Measurements from ENCODE around the gene GRIK4.

GRIK4 gene

GRCh38 chr11:120548682-120549209, 37.2 kb downstream of the GRIK4 start:
- DNase-seq: no peak

DNA sequence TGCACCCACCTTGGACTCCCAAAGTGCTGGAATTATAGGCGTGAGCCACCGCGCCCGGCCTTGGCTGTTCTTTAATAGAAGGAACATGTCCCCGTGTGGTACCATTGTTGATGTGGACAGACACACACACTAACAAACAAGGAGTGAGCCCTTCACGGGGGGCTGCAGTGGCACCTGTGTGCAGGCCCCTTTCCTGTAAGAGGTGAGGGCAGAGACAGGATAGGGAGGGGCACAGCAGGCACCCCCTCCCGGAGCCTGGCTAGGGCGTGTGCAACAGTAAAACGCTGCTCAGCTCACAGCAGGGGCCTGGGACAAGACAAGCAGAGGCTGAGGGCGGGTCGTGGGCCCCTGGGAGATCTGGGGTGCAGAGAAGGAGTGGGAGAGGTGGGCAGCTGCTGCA, 37.8 kb downstream of the GRIK4 start:
- DNase-seq: no peak

GRCh38 chr11:120550007-120550406, 38.5 kb downstream of the GRIK4 start:
- DNase-seq: no peak

DNA sequence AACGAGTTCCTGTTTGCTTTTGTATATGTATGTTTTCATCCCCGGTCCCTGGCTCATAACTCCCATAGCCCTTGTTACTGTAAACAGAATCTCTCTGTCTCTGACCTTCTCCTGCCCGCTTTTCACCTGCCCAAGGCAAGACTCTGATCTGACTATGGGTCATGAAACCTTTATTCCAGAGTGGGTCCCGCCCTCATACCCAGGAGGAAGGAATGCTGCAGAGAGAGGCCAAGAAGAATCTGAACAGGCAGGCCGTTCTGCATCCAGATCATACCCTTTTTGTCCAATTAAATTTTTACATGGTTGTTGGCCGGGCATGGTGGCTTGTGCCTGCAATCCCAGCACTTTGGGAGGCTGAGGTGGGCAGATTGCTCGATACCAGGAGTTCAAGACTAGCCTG, 39.6 kb downstream of the GRIK4 start:
- no peak for DNase-seq

DNA sequence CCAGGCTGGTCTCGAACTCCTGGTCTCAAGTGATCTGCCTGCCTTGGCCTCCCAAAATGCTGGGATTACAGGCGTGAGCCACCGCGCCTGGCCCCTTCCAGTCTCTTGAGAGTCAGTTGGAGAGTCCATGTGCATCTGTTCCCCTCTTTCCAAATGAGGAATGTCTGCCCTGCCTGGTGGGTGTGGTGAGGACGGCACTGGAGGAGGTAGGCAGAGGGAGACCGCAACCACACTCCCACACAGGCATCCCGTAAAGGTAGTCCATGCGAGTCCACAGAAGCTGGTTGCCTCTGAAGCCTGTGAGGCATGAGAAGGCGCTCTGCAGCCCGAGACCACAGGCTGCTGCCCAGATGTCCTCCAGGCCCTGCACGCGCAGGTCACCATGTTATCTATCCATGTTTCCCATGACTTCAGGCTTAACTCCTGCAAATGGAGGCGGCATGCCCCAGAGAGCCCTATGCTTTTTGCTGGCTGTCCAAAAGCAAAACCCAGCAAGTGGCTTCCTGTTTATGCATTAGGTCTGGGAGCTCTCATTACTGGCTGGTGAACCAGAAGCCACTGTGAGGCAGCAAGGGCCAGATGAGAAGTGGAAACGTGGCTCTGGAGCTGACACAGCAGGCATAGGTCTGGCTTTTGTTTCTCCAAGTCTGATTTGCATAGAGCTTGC, 43.4 kb downstream of the GRIK4 start:
- DNase-seq: no peak

DNA sequence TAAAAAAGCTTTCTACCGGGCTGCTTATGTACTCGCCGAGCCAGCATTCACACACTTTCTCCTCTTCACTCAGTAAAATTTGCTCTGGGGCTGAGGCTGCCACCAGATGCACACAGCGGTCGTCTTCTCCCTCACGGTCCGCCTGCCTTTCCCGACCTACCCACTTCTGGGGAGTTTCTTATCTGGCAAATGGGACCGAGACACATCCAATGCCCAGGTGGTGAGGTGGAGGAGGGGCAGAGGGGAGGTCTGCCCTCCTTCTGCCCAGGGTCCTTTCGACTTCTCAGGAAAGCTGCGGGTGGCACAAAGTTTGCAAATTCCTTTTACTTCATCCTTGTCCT, 43.9 kb downstream of the GRIK4 start:
- DNase-seq: no peak

DNA sequence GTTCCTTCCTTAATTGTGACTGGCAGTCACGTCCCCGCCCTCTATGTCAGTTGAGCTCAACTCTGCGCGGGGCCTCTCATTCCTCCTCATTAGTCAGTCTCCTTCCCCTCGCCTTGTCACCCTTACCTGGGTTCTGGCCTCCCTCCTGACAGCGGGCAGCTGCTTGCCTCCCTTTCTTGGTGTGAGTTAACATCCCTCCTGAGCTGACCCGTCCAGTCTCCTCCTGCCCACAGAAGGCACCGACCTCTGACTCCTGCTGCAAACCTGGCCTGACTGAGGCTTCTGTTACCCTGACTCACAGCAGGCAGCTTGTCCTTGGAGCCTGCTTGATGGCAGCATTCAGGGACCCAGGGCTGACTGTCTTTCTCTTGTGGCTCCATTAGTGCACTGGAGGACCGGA, 45.2 kb downstream of the GRIK4 start:
- DNase-seq: no peak

DNA sequence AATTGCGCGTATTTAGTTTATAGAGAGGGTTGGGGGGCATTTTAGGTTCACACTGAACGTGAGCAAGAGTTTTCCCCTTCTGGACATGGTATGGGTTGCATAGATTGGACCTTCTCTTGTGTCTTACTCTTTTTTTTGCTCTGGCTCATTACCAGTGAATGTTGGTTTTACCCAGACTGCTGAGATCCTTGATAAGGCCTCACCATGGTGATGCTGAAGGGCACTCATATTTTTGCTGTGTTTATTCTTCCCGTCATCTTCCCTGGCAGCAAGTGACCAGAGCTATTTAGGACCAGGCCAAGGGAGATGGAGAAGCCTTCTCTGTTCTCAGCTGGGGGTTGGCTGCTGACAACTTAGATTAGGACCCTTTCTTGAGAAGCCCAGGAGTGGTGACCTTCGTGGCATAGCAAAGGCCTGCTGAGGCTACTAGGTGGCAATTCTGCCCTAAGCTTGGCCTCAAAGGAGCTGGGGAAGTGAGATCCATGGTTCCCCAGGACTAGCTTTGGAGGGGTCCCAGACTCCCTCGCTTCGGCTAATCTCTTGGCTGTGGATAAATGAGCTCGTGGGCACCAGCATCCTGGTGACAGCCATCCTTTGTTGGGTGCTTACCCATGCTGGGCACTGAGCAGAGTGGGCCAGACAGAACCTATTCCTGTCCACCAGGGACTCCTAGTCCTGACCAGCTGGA, 47.3 kb downstream of the GRIK4 start:
- DNase-seq: no peak

DNA sequence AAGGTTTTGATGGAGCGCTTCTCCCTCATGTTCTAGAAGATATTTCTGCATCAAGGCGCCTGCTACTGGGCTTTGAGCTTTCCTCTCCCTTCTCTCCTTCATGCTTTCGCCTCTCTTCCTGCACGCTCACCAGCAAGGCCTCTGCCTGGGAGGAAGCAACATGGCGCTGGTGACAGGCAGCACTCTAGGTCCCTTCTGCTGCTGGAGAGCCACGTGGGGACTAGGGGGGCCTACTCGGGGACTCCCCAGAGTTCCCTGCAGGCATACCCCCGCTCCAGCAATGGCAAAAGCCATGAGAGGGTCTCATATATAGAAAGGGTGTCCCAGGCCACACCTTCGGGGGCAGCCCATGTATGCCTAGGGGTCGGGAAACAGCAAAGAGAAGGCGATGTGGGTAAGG, 49.7 kb downstream of the GRIK4 start:
- no peak for DNase-seq

- no peak for DNase-seq
Observed at GRCh38 chr11:120562806-120563425, 51.4 kb downstream of the GRIK4 start.

GRCh38 chr11:120563703-120564572, 52.4 kb downstream of the GRIK4 start:
- DNase-seq: no peak

DNA sequence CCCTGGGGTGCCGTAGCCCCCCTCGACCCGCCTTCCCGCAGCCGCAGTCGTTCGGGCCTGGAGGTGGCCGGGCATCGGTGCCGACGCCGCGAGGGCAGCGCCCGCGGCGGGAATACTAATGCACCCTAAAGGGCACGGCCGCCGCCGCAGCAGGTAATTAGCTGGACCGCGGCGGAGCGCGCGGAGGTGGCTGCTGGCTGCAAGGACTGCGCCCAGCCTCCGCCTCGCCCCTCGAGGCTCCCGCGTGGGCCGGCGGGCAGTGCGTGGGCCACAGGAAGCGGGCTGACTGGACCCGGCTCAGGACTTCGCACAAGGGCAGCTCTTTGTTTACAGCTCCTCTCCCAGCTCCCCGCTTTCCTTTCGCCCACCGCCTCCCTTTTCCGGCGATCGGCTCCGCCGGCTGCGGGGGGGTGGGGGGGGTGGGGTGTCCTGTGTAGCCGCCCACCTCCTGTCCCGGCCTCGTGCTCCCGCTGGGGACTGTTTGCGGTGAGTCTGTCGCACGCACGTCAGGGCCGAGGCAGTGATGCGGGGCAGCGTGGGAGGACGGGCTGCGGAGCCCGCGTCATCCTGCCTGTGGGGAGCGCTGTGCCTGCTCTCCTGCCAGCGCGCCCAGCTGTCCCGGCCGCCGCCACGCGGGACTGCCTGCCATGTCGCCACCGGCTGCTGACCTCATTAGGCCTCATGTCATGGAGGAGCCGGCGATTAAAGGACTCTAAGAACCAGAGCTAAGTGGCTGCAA, 53.2 kb downstream of the GRIK4 start:
- peak in 1 of 5 experiments; percentile 19 for DNase-seq

- DNase-seq: no peak
Observed at GRCh38 chr11:120565466-120566155, 54.1 kb downstream of the GRIK4 start.

GRCh38 chr11:120566176-120566575, 54.6 kb downstream of the GRIK4 start:
- no peak for DNase-seq

DNA sequence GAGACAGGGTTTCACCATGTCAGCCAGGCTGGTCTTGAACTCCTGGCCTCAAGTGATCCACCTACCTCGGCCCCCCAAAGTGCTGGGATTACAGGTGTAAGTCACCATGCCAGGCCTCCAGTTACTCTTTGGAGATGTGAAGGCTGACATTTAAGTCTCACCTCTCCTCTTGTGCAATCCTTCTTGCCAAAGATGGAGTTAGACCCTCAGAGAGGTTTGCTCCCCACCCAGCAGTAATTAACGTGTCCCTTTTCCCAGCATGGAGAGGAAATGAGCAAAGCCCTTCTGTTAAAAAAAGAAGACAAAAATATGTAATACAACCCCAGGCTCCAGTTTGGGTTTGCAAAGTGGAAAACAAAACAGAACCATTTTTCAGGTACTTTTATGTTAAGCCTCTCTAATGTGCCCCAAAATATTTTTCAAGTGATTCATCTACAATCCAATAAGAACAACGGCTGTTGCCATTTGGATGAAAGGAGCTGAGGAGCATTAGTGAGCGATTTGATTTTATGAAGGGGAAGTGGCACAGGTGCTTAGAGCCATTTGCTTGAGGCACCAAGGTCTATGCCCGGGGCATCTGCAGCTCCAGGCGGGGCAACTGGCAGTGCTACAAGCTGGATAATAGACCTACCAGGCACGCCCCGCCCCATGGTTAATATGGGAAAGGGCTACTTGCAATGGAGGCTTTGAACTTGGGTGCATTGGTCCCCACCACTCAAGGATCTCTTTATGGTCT, 57.2 kb downstream of the GRIK4 start:
- no peak for DNase-seq

GRCh38 chr11:120569861-120570260, 58.3 kb downstream of the GRIK4 start:
- DNase-seq: no peak

DNA sequence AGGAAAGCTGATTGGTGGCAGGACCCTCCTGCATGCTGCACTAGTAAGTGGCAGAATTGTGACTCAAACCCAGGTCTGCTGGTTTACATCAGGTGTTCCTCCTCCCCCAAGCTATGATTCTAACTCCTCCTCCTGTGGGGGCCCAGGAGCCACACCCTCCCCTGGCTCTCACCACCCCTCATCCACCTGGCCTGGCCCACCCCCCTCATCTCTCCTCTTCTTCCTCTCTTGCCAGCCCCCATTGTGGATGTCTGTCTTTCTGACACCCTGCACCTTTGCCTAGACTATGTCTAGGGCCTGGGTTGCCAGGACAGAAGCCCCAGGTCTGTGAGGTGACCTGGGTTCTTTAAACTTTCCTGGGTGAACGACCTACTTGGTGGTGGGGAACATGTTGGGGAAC, 59.9 kb downstream of the GRIK4 start:
- DNase-seq: no peak

GRCh38 chr11:120573756-120574354, 62.3 kb downstream of the GRIK4 start:
- no peak for DNase-seq

GRCh38 chr11:120574876-120575275, 63.3 kb downstream of the GRIK4 start:
- no peak for DNase-seq

DNA sequence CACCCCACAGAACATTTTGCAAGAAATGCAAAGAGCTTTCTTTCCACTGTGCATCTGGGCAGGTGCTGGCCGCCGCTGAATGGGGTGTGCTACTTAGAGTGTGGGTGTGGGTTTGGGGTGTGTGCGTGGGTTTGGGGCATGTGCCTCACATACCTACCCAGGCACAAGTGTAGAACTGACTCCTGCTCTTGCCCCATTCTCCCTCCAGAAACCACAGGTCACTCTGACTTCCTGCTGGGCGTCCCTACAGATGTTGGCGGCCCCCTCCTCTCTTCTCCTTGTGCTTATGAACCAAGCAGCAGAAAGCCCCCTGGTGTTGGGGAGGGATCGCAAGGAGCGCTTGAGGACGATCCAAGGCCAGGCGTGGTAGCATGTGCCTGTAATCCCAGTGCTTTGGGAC, 63.9 kb downstream of the GRIK4 start:
- no peak for DNase-seq

- DNase-seq: no peak
Observed at GRCh38 chr11:120576606-120577005, 65.1 kb downstream of the GRIK4 start.

Measured in T-helper 2 cell (primary cell).